Measurements from ENCODE around the gene NDNF.

The NDNF gene

GRCh38 chr4:121014544-121014943, 57.8 kb downstream of the NDNF start:
- no peak for DNase-seq (ENCODE audit: low read depth)

GRCh38 chr4:121011780-121012340, 60.5 kb downstream of the NDNF start:
- DNase-seq (ENCODE audit: low read depth): no peak

- no peak for DNase-seq (ENCODE audit: low read depth)
These were observed 61.2 kb downstream of the NDNF start for GRCh38 chr4:121011138-121011537.

- DNase-seq (ENCODE audit: low read depth): no peak
These were observed 62.5 kb downstream of the NDNF start for GRCh38 chr4:121009578-121010478.

- no peak for DNase-seq (ENCODE audit: low read depth)
These were observed 64.7 kb downstream of the NDNF start for GRCh38 chr4:121007660-121008059.

GRCh38 chr4:121003863-121004262, 68.5 kb downstream of the NDNF start:
- no peak for DNase-seq (ENCODE audit: low read depth)

- no peak for DNase-seq (ENCODE audit: low read depth)
These were observed 76.9 kb downstream of the NDNF start for GRCh38 chr4:120995266-120996010.

GRCh38 chr4:120994521-120994920, 77.8 kb downstream of the NDNF start:
- DNase-seq (ENCODE audit: low read depth): no peak

- no peak for DNase-seq (ENCODE audit: low read depth)
These were observed 80.5 kb downstream of the NDNF start for GRCh38 chr4:120991885-120992284.

- DNase-seq (ENCODE audit: low read depth): no peak
These were observed 82.1 kb downstream of the NDNF start for GRCh38 chr4:120990246-120990645.

All from fibroblast of the conjunctiva (primary cell).